Large intestine (tissue), 3 donors: ENCODE data around the gene RIPOR2. TPM values are rescaled to one million over a fixed set of nuclear protein-coding genes. Genes with fewer than 3 reads are reported as not detected.

Experiments used
- DNase-seq, 2 donors: peaks; one replicate each; pipeline versions ENCODE4 v3.0.0 to v3.0.0-alpha.2; 2013
- H3K27ac ChIP-seq: one replicate; pipeline ENCODE4 v1.5.1; 2013; ENCODE audit warnings: low read length
- H3K27me3 ChIP-seq: 2 replicates; pipeline ENCODE4 v1.6.1; 2013; ENCODE audit warnings: low read length; ENCODE audit not compliant: control insufficient read depth, insufficient read depth
- H3K36me3 ChIP-seq: 2 replicates; pipeline ENCODE4 v1.6.1; 2013; ENCODE audit warnings: low read length; ENCODE audit not compliant: control insufficient read depth, insufficient read depth
- H3K4me1 ChIP-seq: one replicate; pipeline ENCODE4 v1.6.1; 2013; ENCODE audit warnings: low read length; ENCODE audit not compliant: control insufficient read depth, insufficient read depth
- H3K4me3 ChIP-seq: one replicate; pipeline ENCODE4 v1.5.1; 2013; ENCODE audit warnings: low read length
- H3K9me3 ChIP-seq: one replicate; pipeline ENCODE4 v1.6.1; 2013; ENCODE audit warnings: mild to moderate bottlenecking, low read depth, low read length, moderate library complexity; ENCODE audit not compliant: control insufficient read depth
- WGBS: methylation state at CpG from one replicate; pipeline ENCODE4 v1.1.5; 2013; ENCODE audit warnings: low lambda C conversion rate; ENCODE audit not compliant: insufficient coverage; 5-methylcytosine and 5-hydroxymethylcytosine counted together
- polyA plus RNA-seq: library from polyadenylated mRNA; unstranded; fragments of 120-200 nt; gene quantifications from one replicate; pipeline ENCODE4 v1.2.1, GENCODE V29; 2013

RIPOR2 gene
- polyA plus RNA-seq, 1 donor = 2.1 TPM

DNA sequence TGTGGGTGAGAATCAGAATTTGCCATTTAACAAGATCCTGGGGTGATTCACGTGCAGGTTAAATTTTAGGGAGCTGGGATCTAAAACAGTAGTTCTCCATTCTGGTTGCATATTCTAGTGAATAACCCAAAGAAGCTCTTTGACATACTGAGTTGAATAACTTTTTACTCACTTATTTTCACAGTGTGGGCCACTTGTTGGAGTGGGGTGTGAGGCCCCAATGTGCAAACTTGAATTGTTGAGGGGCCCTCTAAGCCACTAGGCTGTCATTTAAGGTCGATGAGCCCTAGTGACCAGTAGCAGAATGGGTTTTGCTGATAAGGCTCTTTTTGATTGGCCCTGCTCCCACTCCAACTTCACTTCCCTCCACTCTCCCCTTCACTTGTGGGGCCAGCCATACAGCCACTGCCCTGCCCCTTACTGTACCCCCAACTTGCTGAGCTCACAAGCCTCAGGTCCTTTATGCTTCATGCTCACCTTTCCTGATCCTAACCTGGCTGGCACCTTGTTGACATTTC is 33.6 kb upstream of the RIPOR2 start:
- H3K9me3 ChIP-seq = no peaks in the 10 kb centered on the region
- no peaks in the 10 kb centered on the region for H3K4me1 ChIP-seq
- no peaks in the 10 kb centered on the region for H3K36me3 ChIP-seq
- H3K4me3 ChIP-seq = no peak overlapping the region
- H3K27ac ChIP-seq = no peak overlapping the region
- no peaks in the 10 kb centered on the region for H3K27me3 ChIP-seq
- no CpG with 5 or more reads among the region's 2 CpGs for WGBS
- DNase-seq = no peak

DNA sequence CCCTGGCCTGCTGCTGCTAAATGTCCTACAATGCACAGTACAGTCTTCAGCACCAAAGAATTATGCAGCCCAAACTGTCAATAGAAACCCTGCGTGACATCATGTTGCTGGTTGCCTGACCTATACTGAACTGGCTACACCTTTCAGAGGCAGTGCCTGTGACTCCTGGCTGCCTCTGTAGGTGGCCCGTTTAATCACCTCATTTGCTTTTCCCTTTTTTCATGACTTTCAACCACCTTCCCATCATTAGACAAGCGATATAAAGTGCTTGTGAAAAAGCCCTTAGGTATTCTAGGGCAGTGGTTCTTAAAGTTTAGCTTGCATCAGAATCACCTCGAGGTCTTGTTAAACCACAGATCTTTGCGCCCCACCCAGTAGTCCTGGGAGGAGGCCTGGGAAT is 33.0 kb upstream of the RIPOR2 start:
- no peaks in the 10 kb centered on the region for H3K27me3 ChIP-seq
- no peak overlapping the region for H3K4me3 ChIP-seq
- H3K9me3 ChIP-seq = no peaks in the 10 kb centered on the region
- no peak for DNase-seq
- H3K4me1 ChIP-seq = no peaks in the 10 kb centered on the region
- H3K36me3 ChIP-seq = no peaks in the 10 kb centered on the region
- 60% methylated on average over 1 of the region's 5 CpGs for WGBS
- no peak overlapping the region for H3K27ac ChIP-seq

- no peaks in the 10 kb centered on the region for H3K36me3 ChIP-seq
- H3K27me3 ChIP-seq = no peaks in the 10 kb centered on the region
- WGBS = no CpG with 5 or more reads among the region's 1 CpG
- no peaks in the 10 kb centered on the region for H3K4me1 ChIP-seq
- H3K27ac ChIP-seq = no peak overlapping the region
- H3K9me3 ChIP-seq = no peaks in the 10 kb centered on the region
- no peak for DNase-seq
- no peak overlapping the region for H3K4me3 ChIP-seq
Observed at GRCh38 chr6:24967211-24967610, 31.5 kb upstream of the RIPOR2 start.

GRCh38 chr6:24966381-24966780 is 30.6 kb upstream of the RIPOR2 start:
- H3K36me3 ChIP-seq = no peaks in the 10 kb centered on the region
- 100% methylated on average over 1 of the region's 4 CpGs for WGBS
- H3K27me3 ChIP-seq = no peaks in the 10 kb centered on the region

DNA sequence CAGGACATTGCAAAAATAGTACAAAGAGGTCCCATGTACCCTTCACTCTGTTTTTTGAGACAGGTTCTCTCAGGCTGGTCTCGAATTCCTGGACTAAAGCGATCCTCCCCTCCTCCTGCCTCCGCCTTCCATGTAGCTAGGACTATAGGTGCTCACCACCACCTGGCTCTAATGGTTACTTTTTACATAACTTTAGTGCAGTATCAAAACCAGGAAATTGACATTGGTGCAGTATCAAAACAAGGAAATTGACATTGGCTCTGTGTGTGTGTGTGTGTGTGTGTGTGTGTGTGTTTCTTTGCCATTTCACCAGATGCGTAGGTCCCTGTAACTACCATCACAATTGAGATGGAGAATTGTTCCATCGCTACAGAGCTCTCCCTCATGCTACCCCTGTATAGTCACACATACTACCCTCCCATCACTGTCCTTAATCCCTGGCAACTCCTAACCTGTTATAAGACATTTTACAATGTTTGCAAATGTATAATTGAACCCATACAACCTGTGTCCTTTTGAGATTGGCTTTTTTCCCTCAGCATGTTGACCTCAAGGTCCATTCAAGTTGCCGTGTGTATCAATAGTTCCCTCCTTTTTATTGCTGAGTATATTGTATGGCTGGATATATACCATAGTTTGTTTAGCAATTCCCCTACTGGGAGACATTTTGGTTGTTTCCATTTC is 28.3 kb upstream of the RIPOR2 start:
- WGBS = no CpG with 5 or more reads among the region's 6 CpGs
- Histone ChIP-seq H3K27me3 (no peaks in the 10 kb centered on the region), H3K9me3 (no peaks in the 10 kb centered on the region), H3K4me1 (no peaks in the 10 kb centered on the region), H3K36me3 (no peaks in the 10 kb centered on the region), H3K4me3 (no peak overlapping the region), H3K27ac (no peak overlapping the region)
- DNase-seq = no peak

More at GRCh38 chr6:24966381-24966780, 30.6 kb upstream of the RIPOR2 start:
- Histone ChIP-seq H3K27ac (no peak overlapping the region), H3K4me1 (no peaks in the 10 kb centered on the region), H3K4me3 (no peak overlapping the region), H3K9me3 (no peaks in the 10 kb centered on the region)
- no peak for DNase-seq

- H3K4me1 ChIP-seq = no peaks in the 10 kb centered on the region
- H3K9me3 ChIP-seq = no peaks in the 10 kb centered on the region
- DNase-seq = no peak
- WGBS = 100% methylated on average over 1 of the region's 1 CpG
- no peak overlapping the region for H3K4me3 ChIP-seq
- H3K27ac ChIP-seq = no peak overlapping the region
- no peaks in the 10 kb centered on the region for H3K36me3 ChIP-seq
- no peaks in the 10 kb centered on the region for H3K27me3 ChIP-seq
Observed at GRCh38 chr6:24963339-24963738, 27.6 kb upstream of the RIPOR2 start.

DNA sequence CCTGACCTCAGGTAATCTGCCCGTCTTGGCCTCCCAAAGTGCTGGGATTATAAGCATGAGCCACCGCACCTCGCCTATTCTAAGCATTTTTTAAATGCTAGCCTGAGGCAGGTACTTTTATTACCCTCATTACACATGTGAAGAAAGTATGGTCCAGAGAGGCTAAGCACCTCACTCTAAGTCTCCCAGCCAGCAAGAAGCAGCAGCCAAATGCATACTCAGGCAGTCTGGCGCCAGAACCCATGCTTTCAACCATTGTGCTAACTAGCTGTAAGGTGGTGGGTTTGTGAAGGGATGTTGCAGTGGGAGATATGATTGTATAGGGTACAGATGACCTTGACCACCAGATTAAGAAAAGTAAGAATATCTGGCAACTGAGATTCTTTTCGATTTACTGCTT is 26.1 kb upstream of the RIPOR2 start:
- no peaks in the 10 kb centered on the region for H3K4me1 ChIP-seq
- no peak overlapping the region for H3K27ac ChIP-seq
- DNase-seq = no peak
- no peak overlapping the region for H3K4me3 ChIP-seq
- no peaks in the 10 kb centered on the region for H3K27me3 ChIP-seq
- no CpG with 5 or more reads among the region's 5 CpGs for WGBS
- no peaks in the 10 kb centered on the region for H3K9me3 ChIP-seq
- no peaks in the 10 kb centered on the region for H3K36me3 ChIP-seq

GRCh38 chr6:24960991-24961475 is 25.3 kb upstream of the RIPOR2 start:
- no peaks in the 10 kb centered on the region for H3K36me3 ChIP-seq
- H3K27ac ChIP-seq = no peak overlapping the region
- H3K9me3 ChIP-seq = no peaks in the 10 kb centered on the region
- no peaks in the 10 kb centered on the region for H3K4me1 ChIP-seq
- DNase-seq = no peak
- 100% methylated on average over 1 of the region's 3 CpGs for WGBS
- H3K27me3 ChIP-seq = no peaks in the 10 kb centered on the region
- H3K4me3 ChIP-seq = no peak overlapping the region

DNA sequence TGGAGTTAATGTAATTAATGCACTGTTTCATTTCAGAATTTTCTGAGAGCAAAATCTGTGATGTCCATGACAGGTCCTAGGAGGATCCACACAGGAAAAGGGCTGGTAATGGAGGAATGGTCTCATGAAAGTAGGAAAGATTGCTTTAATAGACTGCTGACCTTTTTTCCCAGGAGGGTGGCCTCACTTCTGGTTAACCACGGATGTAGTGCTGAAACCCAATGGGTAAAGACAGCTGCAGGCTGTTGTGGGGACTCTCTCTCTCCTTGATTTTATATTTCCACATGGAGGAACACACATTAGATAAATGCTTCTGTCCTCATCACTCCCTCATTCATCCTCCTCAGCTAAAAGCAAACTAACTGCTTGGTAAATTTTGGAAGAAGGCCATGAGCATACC is 23.6 kb upstream of the RIPOR2 start:
- no CpG with 5 or more reads among the region's 1 CpG for WGBS
- no peaks in the 10 kb centered on the region for H3K36me3 ChIP-seq
- DNase-seq = no peak
- H3K9me3 ChIP-seq = no peaks in the 10 kb centered on the region
- no peak overlapping the region for H3K4me3 ChIP-seq
- no peaks in the 10 kb centered on the region for H3K27me3 ChIP-seq
- H3K4me1 ChIP-seq = no peaks in the 10 kb centered on the region
- no peak overlapping the region for H3K27ac ChIP-seq

DNA sequence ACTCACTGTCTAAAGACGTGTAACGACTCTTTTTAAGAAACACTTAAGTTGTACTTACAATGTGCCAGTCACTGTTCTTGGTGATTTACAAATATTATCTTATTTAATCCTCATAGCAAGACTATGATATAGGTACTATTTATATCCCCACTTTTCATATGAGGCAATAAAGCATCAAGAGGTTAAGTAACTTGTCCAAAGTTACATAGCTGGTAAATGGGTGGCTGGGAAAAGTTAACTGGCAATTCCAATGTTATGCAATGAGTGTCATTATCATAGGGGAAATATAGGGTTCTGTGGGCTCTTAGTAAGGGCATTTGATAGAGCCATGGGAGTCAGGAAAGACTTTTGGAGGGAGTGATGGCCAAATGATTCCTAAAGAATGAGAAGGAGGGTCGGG is 21.4 kb upstream of the RIPOR2 start:
- H3K4me1 ChIP-seq = no peaks in the 10 kb centered on the region
- no peak for DNase-seq
- no peaks in the 10 kb centered on the region for H3K9me3 ChIP-seq
- H3K27me3 ChIP-seq = no peaks in the 10 kb centered on the region
- no peak overlapping the region for H3K4me3 ChIP-seq
- WGBS = no CpG with 5 or more reads among the region's 3 CpGs
- no peak overlapping the region for H3K27ac ChIP-seq
- H3K36me3 ChIP-seq = no peaks in the 10 kb centered on the region

DNA sequence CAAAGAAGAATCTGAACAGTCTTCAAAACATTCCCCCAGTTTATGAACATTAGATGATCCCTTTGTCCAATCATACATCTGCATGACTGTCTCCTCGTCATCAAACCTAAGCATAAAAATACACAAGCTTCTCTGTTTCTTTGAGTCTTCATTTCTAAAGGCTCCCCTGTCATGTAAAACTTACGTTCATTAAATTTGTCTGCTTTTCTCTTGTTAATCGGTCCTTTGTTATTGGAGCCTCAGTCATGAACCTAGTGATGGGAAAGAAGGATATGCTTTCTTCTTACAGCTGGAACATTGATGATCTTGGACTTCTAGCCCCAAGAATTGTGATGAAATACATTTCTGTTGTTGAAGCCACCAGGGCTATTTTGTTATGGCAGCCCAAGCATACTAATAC is 18.0 kb upstream of the RIPOR2 start:
- Histone ChIP-seq H3K4me3 (no peak overlapping the region), H3K4me1 (no peaks in the 10 kb centered on the region), H3K9me3 (no peaks in the 10 kb centered on the region), H3K36me3 (no peaks in the 10 kb centered on the region), H3K27ac (no peak overlapping the region), H3K27me3 (no peaks in the 10 kb centered on the region)
- 100% methylated on average over 3 of the region's 3 CpGs for whole genome bisulfite sequencing
- no peak for DNase-seq
